ENCODE results near the gene ARHGEF33. TPM values are rescaled to one million over a fixed set of nuclear protein-coding genes. Genes with fewer than 3 reads are reported as not detected.

The ARHGEF33 gene
- total RNA-seq, 1 donor from 2014 or later: 0.74 TPM

DNA sequence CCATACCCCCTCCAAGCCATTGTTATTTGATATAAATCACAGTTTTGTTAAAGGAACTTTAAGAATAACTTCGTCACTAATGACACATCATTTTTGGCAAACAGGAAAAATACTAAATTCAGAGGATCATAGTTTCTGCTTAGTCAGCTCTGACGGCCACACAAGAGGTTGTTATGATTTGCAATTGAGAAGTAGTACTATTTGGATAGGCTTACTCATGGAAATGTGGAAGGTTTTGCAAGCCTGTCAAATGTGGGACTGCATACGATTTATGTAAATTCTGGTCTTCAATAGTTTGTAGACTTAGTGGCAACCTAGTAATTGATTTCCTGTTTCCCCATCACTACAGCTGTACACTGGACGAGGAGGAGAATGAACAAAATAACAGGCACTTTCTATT, 108.1 kb downstream of the ARHGEF33 start:
- H3K4me3 ChIP-seq: no peak overlapping the region
- no peaks in the 10 kb centered on the region for H3K4me1 ChIP-seq
- no peak overlapping the region for H3K27ac ChIP-seq
- DNase-seq (ENCODE audit: extremely low spot score in 2 of 2): no peak
- H3K36me3 ChIP-seq: peaks cover 0 to 48% of the 10 kb centered on the region in 2 donors
- H3K9me3 ChIP-seq: no peaks in the 10 kb centered on the region
- H3K27me3 ChIP-seq: no peaks in the 10 kb centered on the region
- intact Hi-C loops (cut with DNase I): no loop called here
- TF ChIP-seq POLR2AphosphoS5 (IDR thresholded peaks at IDR 0.05; ENCODE audit: insufficient read depth in 1 of 2, low read depth in 1 of 2): no peak
- TF ChIP-seq POLR2A (IDR thresholded peaks at IDR 0.05): no peak
- TF ChIP-seq, protein P1, sequence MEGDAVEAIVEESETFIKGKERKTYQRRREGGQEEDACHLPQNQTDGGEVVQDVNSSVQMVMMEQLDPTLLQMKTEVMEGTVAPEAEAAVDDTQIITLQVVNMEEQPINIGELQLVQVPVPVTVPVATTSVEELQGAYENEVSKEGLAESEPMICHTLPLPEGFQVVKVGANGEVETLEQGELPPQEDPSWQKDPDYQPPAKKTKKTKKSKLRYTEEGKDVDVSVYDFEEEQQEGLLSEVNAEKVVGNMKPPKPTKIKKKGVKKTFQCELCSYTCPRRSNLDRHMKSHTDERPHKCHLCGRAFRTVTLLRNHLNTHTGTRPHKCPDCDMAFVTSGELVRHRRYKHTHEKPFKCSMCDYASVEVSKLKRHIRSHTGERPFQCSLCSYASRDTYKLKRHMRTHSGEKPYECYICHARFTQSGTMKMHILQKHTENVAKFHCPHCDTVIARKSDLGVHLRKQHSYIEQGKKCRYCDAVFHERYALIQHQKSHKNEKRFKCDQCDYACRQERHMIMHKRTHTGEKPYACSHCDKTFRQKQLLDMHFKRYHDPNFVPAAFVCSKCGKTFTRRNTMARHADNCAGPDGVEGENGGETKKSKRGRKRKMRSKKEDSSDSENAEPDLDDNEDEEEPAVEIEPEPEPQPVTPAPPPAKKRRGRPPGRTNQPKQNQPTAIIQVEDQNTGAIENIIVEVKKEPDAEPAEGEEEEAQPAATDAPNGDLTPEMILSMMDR (IDR thresholded peaks at IDR 0.05): no peak

DNA sequence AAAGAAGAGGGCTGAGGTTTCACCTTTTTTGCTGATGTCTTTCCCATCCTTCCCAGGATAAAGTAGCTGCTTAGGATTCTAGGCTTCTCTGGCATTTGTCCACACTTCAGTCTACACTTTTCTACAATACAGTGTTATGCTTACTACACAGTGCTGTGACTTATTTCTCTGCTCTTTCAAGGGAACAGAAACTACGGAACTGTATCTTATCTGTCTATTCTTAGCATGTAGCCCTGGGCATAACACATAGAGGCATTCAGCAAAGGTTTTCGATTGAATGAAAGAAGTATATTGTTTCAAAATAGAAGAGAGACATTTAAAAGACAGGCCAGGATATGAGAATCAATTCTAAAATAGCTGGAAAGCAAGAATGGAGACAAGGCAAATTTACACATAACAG, 110.9 kb downstream of the ARHGEF33 start:
- intact Hi-C loops (cut with DNase I): no loop called here
- DNase-seq (ENCODE audit: extremely low spot score in 2 of 2): no peak
- Histone ChIP-seq H3K27me3 (no peaks in the 10 kb centered on the region), H3K36me3 (peaks cover 0 to 39% of the 10 kb centered on the region in 2 donors), H3K4me1 (no peaks in the 10 kb centered on the region), H3K4me3 (no peak overlapping the region), H3K27ac (no peak overlapping the region), H3K9me3 (no peaks in the 10 kb centered on the region)
- no peak for TF ChIP-seq POLR2A (IDR thresholded peaks at IDR 0.05)
- TF ChIP-seq, protein P1 (IDR thresholded peaks at IDR 0.05): no peak
- no peak for TF ChIP-seq POLR2AphosphoS5 (IDR thresholded peaks at IDR 0.05; ENCODE audit: insufficient read depth in 1 of 2, low read depth in 1 of 2)

DNA sequence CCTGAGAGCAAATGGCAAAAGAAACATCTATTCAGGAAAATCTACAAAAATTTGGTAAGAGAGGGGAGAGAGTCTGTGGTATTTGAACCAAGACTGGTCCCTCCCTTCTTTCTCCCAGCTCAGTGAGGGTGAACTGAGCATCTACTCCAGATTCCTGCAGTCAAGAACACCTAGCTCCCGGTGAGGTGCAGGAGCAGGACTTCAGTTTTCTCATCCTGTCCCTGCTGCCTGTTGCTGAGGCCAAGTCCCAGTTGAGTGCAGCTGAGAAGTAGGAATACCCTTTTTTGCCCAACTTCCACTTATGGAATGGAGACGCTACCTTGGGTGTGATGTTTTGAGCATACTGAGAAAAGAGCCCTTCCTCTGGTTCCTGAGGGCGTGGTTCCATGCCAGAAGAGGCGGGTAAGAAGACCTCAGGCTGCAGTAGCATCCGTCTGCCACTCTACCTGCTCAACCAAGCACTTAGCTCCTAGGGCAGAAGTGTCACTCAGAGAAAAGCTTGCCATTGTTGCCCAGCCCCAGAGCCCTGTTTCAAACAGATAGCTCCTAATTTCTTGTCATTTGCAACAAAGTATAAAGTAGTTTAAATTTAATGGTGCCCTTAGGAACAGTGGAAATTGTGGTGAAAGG, 118.3 kb downstream of the ARHGEF33 start:
- intact Hi-C loops (cut with DNase I): no loop called here
- no peak overlapping the region for H3K27ac ChIP-seq
- no peak for DNase-seq (ENCODE audit: extremely low spot score in 2 of 2)
- no peak overlapping the region for H3K4me3 ChIP-seq
- TF ChIP-seq POLR2AphosphoS5 (IDR thresholded peaks at IDR 0.05; ENCODE audit: insufficient read depth in 1 of 2, low read depth in 1 of 2): no peak
- no peak for TF ChIP-seq POLR2A (IDR thresholded peaks at IDR 0.05)
- TF ChIP-seq, protein P1 (IDR thresholded peaks at IDR 0.05): no peak
- no peaks in the 10 kb centered on the region for H3K27me3 ChIP-seq
- H3K36me3 ChIP-seq: peaks cover 0 to 26% of the 10 kb centered on the region in 2 donors
- H3K4me1 ChIP-seq: no peaks in the 10 kb centered on the region
- no peaks in the 10 kb centered on the region for H3K9me3 ChIP-seq

DNA sequence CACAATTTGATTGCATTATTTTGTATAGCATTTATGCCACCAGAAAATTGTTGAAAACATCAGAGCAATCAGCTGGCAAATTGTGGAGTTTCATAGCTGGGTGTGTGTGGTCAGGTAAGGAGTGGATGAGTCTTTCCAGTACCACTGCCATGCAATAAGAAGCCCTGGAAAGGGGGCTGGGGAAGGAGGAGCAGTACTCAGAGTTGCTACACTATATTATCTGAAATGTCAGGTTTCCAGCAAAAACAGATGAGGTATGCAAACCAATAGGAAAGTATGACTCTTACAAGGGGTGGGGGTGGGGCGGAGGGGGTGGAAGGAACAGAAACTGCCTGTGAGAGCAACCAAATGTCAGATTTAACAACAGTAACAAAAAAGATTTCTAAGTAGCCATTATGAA, 119.0 kb downstream of the ARHGEF33 start:
- H3K9me3 ChIP-seq: no peaks in the 10 kb centered on the region
- no peak overlapping the region for H3K4me3 ChIP-seq
- H3K36me3 ChIP-seq: peaks cover 0 to 33% of the 10 kb centered on the region in 2 donors
- intact Hi-C loops (cut with DNase I): no loop called here
- no peaks in the 10 kb centered on the region for H3K4me1 ChIP-seq
- no peak for DNase-seq (ENCODE audit: extremely low spot score in 2 of 2)
- H3K27ac ChIP-seq: no peak overlapping the region
- H3K27me3 ChIP-seq: no peaks in the 10 kb centered on the region
- TF ChIP-seq POLR2A (IDR thresholded peaks at IDR 0.05): no peak
- TF ChIP-seq, protein P1 (IDR thresholded peaks at IDR 0.05): no peak
- no peak for TF ChIP-seq POLR2AphosphoS5 (IDR thresholded peaks at IDR 0.05; ENCODE audit: insufficient read depth in 1 of 2, low read depth in 1 of 2)

DNA sequence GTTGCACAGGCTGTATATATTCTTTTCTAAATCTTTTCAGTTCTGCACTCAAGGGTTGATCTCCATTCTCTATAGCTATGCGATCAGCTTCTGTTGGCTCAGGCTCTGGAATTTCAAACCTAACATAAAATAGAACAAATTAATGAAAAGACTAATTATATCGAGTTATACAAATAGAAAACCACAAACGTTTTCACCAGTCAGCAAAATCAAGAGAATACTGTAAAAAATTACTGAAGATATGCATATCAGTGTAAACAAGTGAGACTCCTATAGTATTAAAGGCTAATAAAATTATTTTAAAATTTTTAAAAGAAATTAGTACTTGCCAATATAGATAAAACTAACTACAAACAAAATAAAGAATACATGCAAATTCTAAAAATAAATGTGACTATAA, 124.2 kb downstream of the ARHGEF33 start:
- TF ChIP-seq, protein P1 (IDR thresholded peaks at IDR 0.05): no peak
- TF ChIP-seq POLR2AphosphoS5 (IDR thresholded peaks at IDR 0.05; ENCODE audit: insufficient read depth in 1 of 2, low read depth in 1 of 2) (no peak), POLR2A (IDR thresholded peaks at IDR 0.05) (no peak)
- H3K4me3 ChIP-seq: no peak overlapping the region
- H3K27me3 ChIP-seq: no peaks in the 10 kb centered on the region
- H3K9me3 ChIP-seq: no peaks in the 10 kb centered on the region
- H3K4me1 ChIP-seq: peaks cover 20% of the 10 kb centered on the region
- H3K36me3 ChIP-seq: peaks cover 0 to 28% of the 10 kb centered on the region in 2 donors
- H3K27ac ChIP-seq: no peak overlapping the region
- intact Hi-C loops (cut with DNase I): no loop called here
- no peak for DNase-seq (ENCODE audit: extremely low spot score in 2 of 2)
